HPDE6-E6E7 (cell line): ENCODE results near the gene SDK2.

Source experiments
- DNase-seq: peaks from one replicate; pipeline ENCODE4 v3.0.0; 2011; ENCODE audit warnings: missing footprints; ENCODE audit errors: extremely low spot score

Gene SDK2

DNA sequence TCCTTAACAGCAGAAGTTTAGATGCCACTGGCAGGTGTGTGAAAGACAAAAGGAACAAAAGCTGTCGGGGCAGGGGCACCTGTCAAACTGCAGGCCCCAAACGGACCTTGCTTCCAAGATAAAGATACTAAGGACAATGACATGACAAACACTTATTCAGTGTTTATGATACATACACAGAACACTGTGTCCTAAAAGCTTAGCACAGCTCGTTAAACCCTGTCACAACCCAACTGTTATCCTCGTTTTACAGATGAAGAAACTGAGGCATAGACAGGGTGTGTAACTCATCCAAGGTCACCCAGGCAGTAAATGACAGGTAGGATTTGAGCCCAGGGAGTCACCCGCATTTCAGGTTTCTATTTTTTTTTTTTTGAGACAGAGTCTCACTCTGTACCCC, 9.6 kb downstream of the SDK2 start:
- no peak for DNase-seq

DNA sequence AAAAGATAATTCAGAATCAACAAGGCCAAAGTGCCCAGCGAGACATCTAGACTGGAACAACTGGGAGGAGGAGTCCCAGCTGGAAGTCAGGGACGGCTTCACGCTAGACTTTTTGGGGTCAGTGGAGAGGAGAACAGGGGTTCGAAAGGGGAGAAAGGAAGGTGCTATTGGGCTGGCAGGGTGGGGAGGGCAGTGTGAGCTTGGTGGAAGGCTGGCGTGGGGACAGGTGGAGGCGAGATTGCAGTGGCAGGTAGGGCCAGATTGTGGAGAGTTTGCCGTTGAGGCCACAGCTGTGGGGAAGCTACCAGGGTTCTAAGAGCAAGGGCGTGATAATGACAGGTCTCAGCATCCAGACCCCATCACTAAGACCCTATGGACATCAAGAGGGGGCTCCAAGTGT, 10.5 kb downstream of the SDK2 start:
- DNase-seq, result no peak

DNA sequence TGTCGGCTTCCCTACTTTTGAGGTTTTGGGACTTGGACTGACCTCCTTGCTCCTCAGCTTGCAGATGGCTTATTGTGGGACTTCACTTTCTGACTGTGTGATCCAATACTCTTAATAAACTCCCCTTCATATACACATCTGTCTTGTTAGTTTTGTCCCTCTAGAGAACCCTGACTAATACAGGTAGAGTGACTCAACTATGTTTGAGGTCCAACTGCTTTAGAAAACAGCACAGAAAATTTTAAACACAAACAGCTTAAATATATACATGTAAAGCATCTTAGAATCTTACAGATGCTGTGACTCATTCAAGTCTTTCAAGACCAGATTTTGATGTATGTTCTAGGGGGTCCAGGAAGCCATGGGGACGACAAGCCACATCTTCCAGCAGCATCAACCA, 11.7 kb downstream of the SDK2 start:
- DNase-seq, result no peak

DNA sequence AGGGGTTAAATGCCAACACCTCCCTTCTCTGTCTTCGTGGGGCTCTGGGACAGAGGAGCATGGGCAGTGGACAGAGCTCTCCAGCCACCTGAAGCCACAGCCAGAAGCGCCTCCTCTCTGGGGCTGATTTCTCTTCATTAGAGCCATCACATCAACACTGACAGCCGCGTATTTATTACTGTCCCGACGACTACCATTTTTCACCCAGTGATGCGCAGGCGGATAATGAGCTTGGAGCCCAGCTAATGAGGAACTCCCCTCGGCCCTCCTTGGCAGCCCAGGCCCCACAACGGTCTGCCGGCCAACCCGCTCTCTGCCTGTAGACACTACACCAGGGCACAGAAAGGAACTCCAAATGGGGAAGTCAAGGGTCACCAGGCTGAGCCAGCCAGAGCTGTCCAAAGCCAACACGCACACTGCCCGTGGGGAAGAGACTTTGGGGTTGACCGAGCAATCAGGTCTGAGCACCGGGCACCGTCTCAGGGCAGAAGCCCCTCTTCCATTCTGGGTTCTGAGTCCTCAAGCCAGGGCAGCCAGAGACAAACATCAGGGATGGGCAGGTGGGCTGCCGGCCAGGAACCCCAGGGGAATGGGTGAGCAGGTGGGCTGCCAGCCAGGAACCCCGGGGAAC, 13.2 kb downstream of the SDK2 start:
- DNase-seq, result no peak

DNA sequence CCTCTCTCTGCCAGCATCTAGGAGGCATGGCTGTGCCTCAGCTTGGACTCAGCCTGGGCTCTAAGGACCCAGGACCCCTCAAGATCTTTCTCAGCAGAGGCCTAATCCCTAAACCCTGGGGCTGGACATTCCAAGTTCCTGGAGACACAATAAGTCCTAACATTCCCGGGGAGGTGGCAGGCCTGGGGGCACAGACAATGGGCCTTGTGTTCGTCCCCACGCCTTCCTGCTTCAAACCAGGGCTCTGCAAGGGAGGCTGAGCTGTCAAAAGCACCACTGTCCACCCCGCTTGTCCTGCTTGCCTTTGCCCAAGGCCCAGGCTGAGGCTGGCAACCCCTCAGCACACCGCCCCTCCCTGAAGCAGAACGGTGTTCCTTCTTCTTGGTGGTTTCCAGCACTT, 13.7 kb downstream of the SDK2 start:
- no peak for DNase-seq

DNA sequence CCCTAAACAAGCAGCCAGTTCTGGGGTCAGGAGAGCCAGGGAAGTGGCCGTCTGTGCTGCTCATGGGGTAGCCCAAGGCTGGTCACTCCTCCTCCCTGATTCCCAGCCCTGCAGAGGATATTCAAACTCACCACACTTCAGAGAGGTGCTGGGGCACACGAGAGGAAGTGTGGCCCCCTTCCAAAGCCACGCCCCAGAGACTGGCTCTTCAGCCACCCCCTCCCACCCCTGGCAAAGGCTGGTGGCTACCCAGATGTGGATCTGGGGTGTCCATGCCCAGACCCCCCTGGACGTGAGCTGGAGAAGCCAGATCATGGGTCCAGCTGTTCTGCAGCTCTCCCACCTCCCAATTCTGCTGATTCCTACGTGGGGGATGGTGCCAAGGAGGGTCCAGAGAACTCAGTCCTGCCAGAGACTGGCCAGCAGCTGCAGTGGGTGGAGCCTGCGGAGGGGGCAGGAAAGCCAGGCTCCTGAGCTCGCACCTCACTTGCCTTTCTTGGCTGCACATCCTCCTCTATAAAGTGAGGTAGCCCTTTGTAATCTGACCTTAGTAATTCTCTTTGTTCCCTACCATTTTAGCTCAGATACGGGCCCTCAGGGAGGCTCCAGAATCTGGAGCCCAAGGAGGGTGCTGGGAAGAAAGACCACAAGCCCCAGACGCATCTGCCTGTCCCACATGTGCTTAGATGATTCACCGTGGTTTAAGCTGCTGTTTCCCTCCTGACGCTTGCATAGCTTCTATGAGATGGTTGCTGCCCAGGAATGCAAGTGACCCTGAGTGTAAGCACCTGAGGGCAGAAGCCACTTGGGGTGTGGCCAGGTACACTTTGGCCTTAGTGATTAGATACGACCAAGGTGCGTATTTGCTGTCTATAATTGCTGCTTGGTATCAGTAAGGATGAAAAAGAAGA, 15.3 kb downstream of the SDK2 start:
- no peak for DNase-seq

DNA sequence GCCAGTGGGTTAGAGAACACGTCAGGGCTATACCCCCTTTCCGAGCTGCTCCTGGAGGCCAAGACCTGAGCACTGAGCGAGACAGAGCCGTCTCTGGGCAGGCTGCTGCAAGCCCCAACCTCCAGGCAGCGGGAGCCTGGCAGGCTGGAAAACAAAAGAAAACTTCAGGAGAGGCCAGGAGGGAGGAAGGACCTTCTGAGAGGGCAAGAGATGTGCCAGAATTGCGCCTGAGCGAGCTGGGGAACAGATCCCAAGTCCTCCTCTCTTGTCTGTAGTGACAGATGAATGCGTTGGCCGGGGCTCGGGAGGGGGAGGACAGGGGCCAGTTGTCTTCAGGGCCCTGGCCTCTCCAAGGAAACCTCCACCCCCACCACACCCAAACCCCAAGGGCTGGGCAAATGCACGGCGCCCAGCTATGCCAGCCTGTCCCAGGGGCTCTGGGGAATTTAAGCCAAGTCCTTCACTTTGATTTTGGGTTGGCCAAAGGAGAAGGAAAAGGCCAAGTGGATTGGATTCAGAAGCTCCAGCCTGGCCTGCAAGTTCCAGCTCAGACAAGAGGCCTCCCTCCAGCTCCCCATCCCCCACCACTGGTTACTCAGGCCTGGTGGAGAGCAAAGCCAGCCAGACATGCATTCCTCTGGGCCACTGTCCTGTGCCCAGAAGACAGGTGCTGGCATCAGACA, 18.1 kb downstream of the SDK2 start:
- DNase-seq, result peak; percentile 38

DNA sequence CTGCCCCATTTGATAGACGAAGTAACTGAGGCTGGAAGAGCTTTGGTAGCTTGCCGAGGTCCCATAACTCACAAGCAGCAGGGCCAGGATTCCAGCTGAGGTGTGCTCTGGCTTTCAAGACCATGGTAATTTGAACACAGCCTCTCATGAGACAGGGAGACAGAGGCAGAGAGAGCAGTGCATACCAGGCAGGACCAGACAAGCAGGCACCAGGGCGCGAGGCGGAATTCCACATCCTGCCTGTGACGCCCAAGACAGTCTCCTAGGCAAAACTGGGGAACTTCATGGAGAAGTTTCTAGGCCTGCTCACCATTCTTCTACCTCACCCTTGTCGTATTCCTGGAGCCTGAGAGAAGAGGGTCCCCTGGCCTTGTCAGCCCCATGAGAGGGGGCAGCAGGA, 19.2 kb downstream of the SDK2 start:
- no peak for DNase-seq

DNA sequence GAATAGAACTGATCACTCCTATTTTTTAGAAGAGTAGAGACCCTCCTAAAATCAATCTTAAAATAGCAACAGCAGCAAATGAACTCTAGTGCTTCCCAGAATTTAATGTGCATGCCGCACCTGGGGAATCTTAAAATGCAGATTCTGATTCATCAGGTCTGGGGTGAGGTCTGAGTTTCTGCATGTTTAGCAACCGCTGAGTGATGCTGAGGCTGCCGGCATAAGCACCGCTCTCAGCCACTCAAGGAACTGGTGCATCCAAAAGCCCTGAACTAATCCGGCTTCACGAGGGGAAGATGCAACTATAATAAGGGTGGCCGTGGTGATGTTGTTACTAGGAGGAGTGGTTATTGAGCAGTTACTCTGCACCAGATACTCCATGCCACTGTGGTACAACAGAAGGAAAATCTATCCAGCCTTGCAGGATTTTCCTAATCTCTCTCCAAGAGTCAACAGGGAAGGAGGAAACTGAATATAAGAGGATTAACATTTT, 19.7 kb downstream of the SDK2 start:
- DNase-seq, result no peak

DNA sequence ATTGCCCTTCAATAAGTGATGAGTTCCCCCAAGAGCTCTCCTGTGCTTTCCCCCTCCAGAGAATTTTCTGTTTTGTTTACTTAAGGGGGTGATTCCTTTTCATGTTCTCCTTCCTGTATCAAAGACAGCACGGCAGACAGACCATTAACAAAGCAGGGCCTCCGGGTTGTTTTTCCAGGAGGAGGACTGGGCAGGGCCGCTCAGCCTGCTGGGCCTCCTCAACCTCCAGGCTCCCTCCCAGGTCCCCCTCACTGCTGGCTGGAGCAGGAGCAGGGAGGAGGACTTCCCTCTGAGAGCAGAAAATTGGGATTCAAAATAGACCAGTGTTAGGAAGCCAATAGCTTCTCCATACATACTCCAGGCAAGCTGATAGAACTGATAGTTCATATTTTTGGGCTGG, 20.4 kb downstream of the SDK2 start:
- DNase-seq, result no peak

DNA sequence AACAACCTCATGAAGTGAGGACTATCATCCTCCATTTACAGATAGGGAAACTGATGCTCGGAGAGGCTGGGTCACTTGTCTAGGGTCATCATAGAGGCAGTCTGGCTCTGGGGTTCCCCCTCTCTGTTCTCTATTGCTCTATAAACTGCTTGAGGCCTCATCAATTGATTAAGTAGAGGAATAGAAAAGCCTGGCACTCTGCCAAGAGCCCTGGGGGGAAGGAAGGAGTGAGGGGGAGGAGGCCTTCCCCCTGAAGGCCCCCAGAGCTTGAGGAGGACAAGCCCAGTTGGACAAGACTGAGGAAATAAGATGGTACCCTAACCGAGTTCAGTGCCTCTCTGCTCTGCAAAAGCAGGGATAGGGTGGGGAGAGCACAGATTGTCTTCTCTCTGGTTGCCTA, 21.0 kb downstream of the SDK2 start:
- no peak for DNase-seq

DNA sequence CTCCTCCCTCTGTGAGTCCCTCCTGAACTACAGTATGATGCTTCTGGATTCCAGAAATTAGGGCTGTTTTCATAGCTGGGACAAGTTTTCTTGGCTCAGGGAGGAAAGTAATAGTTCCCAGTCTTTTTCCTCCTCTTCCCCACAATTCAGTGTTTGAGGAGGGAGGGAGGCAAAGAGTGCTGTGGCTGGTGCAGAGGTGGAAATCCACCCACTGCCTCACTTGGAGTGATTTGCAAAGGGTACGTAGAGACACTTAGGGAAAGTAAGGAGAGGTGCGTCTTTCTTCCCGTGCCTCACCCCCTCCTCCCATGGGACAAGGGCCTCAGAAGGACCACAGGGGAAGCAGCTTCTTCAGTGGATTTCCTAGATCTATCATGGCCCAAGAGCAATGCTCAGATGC, 21.9 kb downstream of the SDK2 start:
- no peak for DNase-seq

DNA sequence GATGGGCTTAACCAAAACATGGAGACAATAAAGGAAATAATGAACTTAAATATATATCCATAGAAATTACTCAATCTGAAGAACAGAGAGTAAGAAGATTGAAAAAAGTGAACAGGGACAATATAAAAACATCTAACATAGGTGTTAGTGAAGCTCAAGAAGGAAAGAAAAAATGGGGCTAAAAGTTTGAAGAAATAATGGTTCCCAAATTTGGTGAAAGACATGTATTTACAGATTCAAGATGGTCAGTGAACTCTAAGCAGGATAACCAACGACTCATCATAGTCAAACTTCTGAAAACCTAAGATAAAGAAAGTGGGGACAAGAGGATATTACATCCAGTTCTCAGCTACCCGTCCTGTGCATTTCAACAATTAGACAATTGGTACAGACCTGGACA, 22.6 kb downstream of the SDK2 start:
- no peak for DNase-seq

DNA sequence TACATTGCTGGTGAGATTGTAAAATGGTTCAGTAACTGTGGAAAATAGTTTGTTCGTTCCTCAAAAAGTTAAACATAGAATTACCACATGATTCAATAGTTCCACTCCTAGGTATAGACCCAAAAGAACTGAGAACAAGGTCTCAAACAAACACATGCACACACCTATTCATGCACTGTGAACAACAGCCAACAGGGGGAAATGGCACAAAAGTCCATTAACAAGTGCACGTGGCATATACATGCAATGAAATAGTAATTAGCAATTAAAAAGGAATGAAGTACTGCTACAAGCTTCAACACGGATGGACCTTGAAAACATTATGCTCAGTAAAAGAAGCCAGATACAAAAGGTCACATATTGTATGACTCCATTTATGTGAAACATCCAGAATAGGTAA, 23.8 kb downstream of the SDK2 start:
- DNase-seq, result no peak

DNA sequence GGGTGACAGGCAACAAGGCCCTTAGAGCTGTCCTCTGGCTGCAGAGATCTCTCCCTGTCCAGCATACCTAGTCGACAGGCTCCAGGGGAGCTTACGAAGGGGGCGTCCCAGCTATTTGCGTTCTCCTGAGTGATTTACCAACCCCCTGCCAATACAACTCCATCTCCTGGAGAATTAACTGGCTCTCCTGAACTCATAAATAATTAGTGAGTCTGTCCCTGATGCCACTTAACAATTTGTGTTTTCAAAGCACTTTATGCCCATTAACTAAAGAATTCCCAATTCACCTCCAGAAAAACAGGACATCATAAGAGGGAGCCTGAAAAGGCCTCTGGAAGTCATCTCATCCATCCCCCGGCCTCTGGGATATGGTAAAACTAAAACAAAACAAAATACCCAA, 26.7 kb downstream of the SDK2 start:
- DNase-seq, result no peak

DNA sequence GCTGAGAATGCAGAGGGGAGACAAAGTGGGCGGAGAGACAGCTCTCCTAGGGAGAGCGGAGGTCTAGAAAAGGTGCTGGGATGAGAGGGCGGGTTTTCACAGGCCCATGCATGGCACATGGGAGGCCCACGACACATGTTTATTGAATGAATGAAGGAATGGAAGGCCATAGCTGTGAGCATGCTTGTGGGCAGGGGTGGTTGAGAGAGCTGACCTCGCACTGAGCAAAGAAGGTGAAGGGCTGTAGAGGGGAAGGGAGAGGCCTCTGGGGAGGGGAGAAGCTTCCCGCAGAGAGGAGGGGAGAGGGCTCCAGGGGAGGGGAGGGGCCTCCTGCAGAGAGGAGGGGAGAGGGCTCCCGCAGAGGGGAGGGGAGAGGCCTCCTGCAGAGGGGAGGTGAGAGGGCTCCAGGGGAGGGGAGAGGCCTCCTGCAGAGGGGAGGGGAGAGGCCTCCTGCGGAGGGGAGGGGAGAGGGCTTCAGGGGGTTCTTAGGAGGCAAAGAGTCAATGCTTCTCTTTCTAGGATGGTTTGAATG, 27.3 kb downstream of the SDK2 start:
- DNase-seq, result no peak

DNA sequence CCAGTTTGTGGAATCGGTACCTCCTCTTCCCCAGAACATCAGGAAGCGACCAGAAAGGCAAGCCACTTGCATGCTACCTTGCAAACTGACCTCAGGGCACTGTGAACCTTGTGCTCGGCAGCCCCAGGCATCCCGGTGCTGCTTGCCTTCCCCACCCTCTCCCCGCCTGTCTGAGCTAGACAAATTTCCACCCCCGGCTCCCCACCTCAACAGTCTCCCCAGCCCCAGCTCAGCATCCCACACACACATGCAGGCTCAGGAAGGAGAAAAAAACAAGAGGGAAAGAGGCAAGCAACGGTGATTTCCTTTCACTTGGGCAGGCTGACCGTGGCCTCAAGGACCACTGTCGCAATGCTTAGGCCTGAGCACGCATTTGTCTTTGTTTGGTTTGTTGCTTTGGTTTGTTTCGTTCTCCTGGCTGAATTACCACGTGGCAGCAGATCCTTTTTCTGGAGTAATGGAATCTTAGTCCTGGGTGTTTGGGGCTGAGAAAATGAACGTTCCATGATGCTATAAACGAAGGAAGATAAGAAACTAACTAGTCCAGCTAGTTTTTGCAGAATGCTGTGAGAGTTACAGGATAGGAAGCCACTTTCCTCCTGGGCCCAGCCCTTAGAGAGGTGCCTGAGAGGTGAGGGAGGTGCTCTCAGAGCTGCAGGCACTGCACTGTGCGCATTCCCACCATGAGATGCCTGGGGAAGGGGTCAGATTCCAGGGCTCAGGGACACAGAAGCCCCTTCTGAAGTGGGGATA, 27.9 kb downstream of the SDK2 start:
- DNase-seq, result no peak

DNA sequence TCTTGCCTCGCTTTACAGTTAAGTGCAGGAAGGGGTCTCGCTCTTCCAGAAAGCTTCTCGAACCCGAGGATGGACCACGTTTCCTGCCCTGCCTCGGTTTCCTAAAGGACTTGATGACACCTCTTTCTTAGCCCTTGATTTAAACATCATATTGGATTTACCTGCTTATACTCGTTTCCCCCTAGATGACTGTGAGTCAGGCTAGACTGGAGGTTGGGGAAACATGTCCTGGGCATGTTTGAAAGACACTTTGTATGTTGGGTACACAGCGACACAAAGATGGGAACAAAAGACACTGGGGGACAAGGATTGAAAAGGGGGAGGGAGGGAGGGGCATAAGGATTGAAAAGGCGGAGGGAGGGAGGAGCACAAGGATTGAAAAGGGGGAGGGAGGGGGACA, 30.0 kb downstream of the SDK2 start:
- DNase-seq, result no peak

DNA sequence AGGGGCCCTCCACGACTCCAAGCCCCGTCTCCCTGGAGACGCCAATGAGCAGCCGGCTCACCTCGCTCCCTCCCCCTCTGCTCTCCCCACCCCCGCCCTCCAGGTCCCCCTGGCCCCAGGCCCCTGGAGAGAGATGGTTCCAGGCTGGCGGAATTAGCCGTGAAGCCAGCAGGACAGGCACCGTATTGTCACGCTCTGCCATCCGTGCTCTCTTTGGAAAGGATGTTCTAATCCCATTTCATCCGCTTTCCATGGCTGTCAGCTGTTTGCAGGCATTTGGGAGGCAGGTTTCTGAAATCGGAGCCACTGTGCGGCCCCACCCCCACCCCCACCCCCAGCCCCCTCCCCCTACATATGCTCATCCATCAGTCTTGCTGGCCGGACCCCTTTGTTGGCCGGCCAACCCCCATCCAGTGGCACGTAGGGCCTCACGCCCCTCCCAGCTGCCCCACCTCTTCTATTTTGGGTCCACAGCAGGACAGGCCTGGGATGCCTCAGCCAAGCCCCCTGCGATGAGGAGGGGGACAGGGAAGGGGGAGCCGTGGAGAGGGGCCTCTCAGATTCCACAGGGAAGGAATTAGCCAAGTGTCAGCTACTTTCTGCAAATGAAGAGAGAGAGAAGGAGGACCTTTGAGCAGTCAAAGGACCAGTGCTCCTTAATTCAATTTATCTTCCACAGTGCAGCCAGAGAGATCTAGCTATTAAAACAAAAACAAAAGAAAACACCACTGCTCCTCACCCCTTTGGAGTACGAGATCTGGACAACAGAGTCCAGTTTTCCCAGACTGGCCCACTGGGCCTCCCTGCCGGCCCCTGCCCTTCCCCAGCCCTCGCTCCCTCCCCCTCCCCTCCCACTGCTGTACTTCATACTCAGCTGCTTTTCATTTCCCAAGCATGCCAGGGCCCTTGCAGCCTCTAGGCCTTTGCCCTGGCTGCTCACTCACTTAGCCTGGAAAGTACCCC, 30.7 kb downstream of the SDK2 start:
- no peak for DNase-seq

DNA sequence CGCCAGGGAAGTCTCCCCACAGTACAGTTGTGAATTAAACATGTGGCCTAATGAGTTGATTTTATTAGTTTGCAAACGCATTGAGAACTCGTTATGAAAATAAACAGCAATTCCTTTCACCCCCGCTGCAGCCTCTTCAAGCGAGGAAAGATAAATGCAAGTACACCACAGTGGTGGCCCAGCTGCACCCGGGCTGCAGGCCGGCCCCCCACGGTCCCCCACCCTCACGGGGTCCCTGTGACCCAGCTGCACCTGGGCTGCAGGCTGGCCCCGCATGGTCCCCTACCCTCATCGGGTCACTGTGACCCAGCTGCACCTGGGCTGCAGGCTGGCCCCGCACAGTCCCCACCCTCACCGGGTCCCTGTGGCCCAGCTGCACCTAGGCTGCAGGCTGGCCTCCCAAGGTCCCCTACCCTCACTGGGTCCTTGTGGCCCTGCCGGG, 32.2 kb downstream of the SDK2 start:
- no peak for DNase-seq
